Keratinocyte (primary cell): ENCODE measurements around the gene RBBP8. TPM values are rescaled to one million over a fixed set of nuclear protein-coding genes. Genes with fewer than 3 reads are reported as not detected.

Source experiments
- DNase-seq: peaks from one replicate; pipeline ENCODE4 v3.0.0-alpha.2; 2011; ENCODE audit warnings: low read depth, missing footprints, low spot score
- FAIRE-seq: peaks from 2 replicates; lab custom pipeline; 2011; peaks lifted over from hg19 to GRCh38; lab: Jason Lieb, UNC
- H2AFZ ChIP-seq: 2 replicates; pipeline ENCODE4 v1.6.0; 2012; ENCODE audit warnings: low read length, control low read depth, inconsistent platforms; ENCODE audit not compliant: control insufficient read depth
- H3K27ac ChIP-seq: 2 replicates; pipeline ENCODE4 v1.5.1; 2011; ENCODE audit warnings: low read length; ENCODE audit not compliant: control insufficient read depth, insufficient read depth
- H3K27me3 ChIP-seq: 3 replicates; pipeline ENCODE4 v1.6.0; 2011; ENCODE audit warnings: low read length; ENCODE audit not compliant: control insufficient read depth, insufficient read depth; ENCODE audit errors: extremely low read depth
- H3K36me3 ChIP-seq, 2 experiments: 2 replicates in 1 of 2; 3 replicates in 1 of 2; pipeline ENCODE4 v1.5.1; 2011; ENCODE audit warnings: low read length in 2 of 2, mild to moderate bottlenecking in 1 of 2; ENCODE audit not compliant: control insufficient read depth in 2 of 2, insufficient read depth in 2 of 2; ENCODE audit errors: extremely low read depth in 1 of 2
- H3K4me1 ChIP-seq: 3 replicates; pipeline ENCODE4 v1.5.1; 2011; ENCODE audit warnings: low read length; ENCODE audit not compliant: control insufficient read depth, insufficient read depth; ENCODE audit errors: extremely low read depth
- H3K4me2 ChIP-seq: 3 replicates; pipeline ENCODE4 v1.6.0; 2011; ENCODE audit warnings: low read depth, low read length; ENCODE audit not compliant: control insufficient read depth, insufficient read depth; ENCODE audit errors: extremely low read depth
- H3K4me3 ChIP-seq, 3 experiments: fragments of 200-600 bp in 1 of 3; sonication (generic) in 1 of 3; 2 replicates in 2 of 3; 3 replicates in 1 of 3; pipeline ENCODE4 v1.5.1; 2011 to 2016; ENCODE audit warnings: low read length in 3 of 3, mild to moderate bottlenecking in 3 of 3, control low read depth in 2 of 3, inconsistent platforms in 1 of 3, low read depth in 1 of 3, mixed read lengths in 1 of 3, mixed run types in 1 of 3, moderate library complexity in 1 of 3; ENCODE audit not compliant: control insufficient read depth in 2 of 3, insufficient read depth in 2 of 3; ENCODE audit errors: extremely low read depth in 1 of 3
- H3K79me2 ChIP-seq: 2 replicates; pipeline ENCODE4 v1.6.0; 2012; ENCODE audit warnings: low read length; ENCODE audit not compliant: control insufficient read depth, insufficient read depth
- H3K9ac ChIP-seq: 3 replicates; pipeline ENCODE4 v1.6.0; 2011; ENCODE audit warnings: low read length; ENCODE audit not compliant: control insufficient read depth, insufficient read depth; ENCODE audit errors: extremely low read depth
- H3K9me1 ChIP-seq: 3 replicates; pipeline ENCODE4 v1.6.0; 2011; ENCODE audit warnings: low read length; ENCODE audit not compliant: control insufficient read depth, insufficient read depth; ENCODE audit errors: extremely low read depth
- H3K9me3 ChIP-seq: 2 replicates; pipeline ENCODE4 v1.5.1; 2012; ENCODE audit warnings: low read depth, low read length; ENCODE audit not compliant: control insufficient read depth
- H4K20me1 ChIP-seq: 3 replicates; pipeline ENCODE4 v1.6.0; 2011; ENCODE audit warnings: low read length; ENCODE audit not compliant: control insufficient read depth, insufficient read depth; ENCODE audit errors: extremely low read depth
- EZH2 ChIP-seq: IDR thresholded peaks from one replicate; pipeline ENCODE4 v1.6.1; 2012; ENCODE audit warnings: inconsistent platforms, mild to moderate bottlenecking, low read length, moderate library complexity
- dilution Hi-C: fragments of 300-500 bp; cut with MboI; formaldehyde crosslinking; loops from one replicate; pipeline ENCODE4 v1.7.0; 2020; ENCODE audit warnings: low sequenced_read_pairs; ENCODE audit not compliant: extremely low pct_ligation_motif_present
- polyA plus RNA-seq, 5 experiments: library from polyadenylated mRNA; depleted of rRNA in 3 of 5; stranded (reverse) in 3 of 5; stranded (forward) in 1 of 5; unstranded in 1 of 5; fragments of >200 nt; gene quantifications; 1 replicate in 1 of 5; 2 replicates in 3 of 5; 3 replicates in 1 of 5; pipeline versions ENCODE4 v1.2.1 to v1.2.3, GENCODE V29; 2011 to 2012; ENCODE audit warnings: missing spikeins in 2 of 5, low read depth in 1 of 5, low replicate concordance in 1 of 5
- TF ChIP-seq, protein P1 (sequence below), 3 experiments: IDR thresholded peaks in 1 of 3; conservative IDR thresholded peaks in 1 of 3; optimal IDR thresholded peaks in 1 of 3; 2 replicates in 2 of 3; 3 replicates in 1 of 3; pipeline versions ENCODE3 to v1.5.1; 2011; ENCODE audit warnings: low read length in 3 of 3, mild to moderate bottlenecking in 3 of 3, moderate library complexity in 2 of 3, control low read depth in 1 of 3, inconsistent platforms in 1 of 3; ENCODE audit not compliant: insufficient read depth in 2 of 3; ENCODE audit errors: extremely low read depth in 1 of 3

The RBBP8 gene
- polyA plus RNA-seq, 1 donor (not counting 4 experiments of a cell fraction or from before 2014, with no cell fraction given): 169 TPM

DNA sequence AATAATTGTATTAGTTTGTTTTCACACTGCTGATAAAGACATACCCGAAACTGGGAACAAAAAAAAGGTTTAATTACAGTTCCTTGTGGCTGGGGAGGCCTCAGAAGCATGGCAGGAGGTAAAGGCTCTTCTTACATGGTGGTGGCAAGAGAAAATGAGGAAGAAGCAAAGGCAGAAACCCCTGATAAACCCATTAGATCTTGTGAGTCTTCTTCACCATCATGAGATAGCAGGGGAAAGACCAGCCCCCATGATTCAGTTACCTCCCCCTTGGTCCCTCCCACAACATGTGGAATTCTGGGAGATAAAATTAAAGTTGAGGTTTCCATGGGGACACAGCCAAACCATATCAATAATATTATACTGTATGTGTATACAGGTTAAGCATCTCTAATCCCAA, 128.9 kb downstream of the RBBP8 start:
- no peaks in the 10 kb centered on the region for H3K9me1 ChIP-seq
- H3K79me2 ChIP-seq: no peaks in the 10 kb centered on the region
- H3K36me3 ChIP-seq: no peaks in the 10 kb centered on the region
- H3K9me3 ChIP-seq: no peaks in the 10 kb centered on the region
- H3K4me3 ChIP-seq: no peak overlapping the region
- TF ChIP-seq, protein P1, sequence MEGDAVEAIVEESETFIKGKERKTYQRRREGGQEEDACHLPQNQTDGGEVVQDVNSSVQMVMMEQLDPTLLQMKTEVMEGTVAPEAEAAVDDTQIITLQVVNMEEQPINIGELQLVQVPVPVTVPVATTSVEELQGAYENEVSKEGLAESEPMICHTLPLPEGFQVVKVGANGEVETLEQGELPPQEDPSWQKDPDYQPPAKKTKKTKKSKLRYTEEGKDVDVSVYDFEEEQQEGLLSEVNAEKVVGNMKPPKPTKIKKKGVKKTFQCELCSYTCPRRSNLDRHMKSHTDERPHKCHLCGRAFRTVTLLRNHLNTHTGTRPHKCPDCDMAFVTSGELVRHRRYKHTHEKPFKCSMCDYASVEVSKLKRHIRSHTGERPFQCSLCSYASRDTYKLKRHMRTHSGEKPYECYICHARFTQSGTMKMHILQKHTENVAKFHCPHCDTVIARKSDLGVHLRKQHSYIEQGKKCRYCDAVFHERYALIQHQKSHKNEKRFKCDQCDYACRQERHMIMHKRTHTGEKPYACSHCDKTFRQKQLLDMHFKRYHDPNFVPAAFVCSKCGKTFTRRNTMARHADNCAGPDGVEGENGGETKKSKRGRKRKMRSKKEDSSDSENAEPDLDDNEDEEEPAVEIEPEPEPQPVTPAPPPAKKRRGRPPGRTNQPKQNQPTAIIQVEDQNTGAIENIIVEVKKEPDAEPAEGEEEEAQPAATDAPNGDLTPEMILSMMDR (optimal IDR thresholded peaks at IDR 0.05 in 1 of 3, IDR thresholded peaks at IDR 0.05 in 1 of 3, conservative IDR thresholded peaks at IDR 0.05 in 1 of 3; ENCODE audit: extremely low read depth in 1 of 3, insufficient read depth in 2 of 3, low read length in 3 of 3): no peak
- TF ChIP-seq EZH2: no peak
- H3K9ac ChIP-seq: no peak overlapping the region
- FAIRE-seq (no peak), DNase-seq (no peak)
- no peak overlapping the region for H3K27ac ChIP-seq
- dilution Hi-C loops: no loop called here
- no peaks in the 10 kb centered on the region for H3K4me1 ChIP-seq
- H2AFZ ChIP-seq: no peak overlapping the region
- H3K4me2 ChIP-seq: no peak overlapping the region
- no peaks in the 10 kb centered on the region for H4K20me1 ChIP-seq
- H3K27me3 ChIP-seq: no peaks in the 10 kb centered on the region

DNA sequence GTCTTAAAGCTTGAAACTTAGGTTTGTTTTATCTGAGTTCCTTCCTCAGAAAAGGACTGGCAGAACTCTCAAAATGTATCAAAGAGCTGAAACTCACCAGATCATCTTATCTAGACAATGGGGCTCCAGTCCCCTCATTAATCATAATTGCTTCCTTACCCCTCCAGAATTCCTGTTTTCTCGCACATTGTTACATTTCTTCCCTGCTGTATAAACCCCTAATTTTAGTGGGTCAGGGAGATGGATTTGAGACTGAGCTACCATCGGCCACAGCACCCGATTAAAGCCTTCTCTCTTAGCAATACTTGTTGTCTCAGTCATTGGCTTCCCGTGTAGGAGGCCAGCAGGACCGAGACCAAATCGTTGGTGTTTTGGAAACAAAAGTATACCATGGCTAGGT, 130.4 kb downstream of the RBBP8 start:
- Histone ChIP-seq H3K79me2 (no peaks in the 10 kb centered on the region), H3K27ac (no peak overlapping the region), H3K4me3 (no peak overlapping the region), H3K9me1 (no peaks in the 10 kb centered on the region), H4K20me1 (no peaks in the 10 kb centered on the region), H3K4me1 (no peaks in the 10 kb centered on the region), H3K9ac (no peak overlapping the region), H3K36me3 (no peaks in the 10 kb centered on the region), H3K4me2 (no peak overlapping the region), H3K9me3 (no peaks in the 10 kb centered on the region), H3K27me3 (no peaks in the 10 kb centered on the region), H2AFZ (no peak overlapping the region)
- dilution Hi-C loops: no loop called here
- no peak for FAIRE-seq
- no peak for DNase-seq
- no peak for TF ChIP-seq EZH2
- TF ChIP-seq, protein P1 (optimal IDR thresholded peaks at IDR 0.05 in 1 of 3, IDR thresholded peaks at IDR 0.05 in 1 of 3, conservative IDR thresholded peaks at IDR 0.05 in 1 of 3; ENCODE audit: extremely low read depth in 1 of 3, insufficient read depth in 2 of 3, low read length in 3 of 3): no peak
